Body of pancreas (tissue), 4 donors: ENCODE results near the gene PLCD4. TPM values are rescaled to one million over a fixed set of nuclear protein-coding genes. Genes with fewer than 3 reads are reported as not detected.

Source experiments
- ATAC-seq: fragments of 150-250 bp; one replicate; pipeline ENCODE4 v1.9.1; 2016
- DNase-seq, 4 donors: peaks; one replicate each; pipeline ENCODE4 v3.0.0-alpha.2; 2019
- H3K27ac ChIP-seq, 4 donors: fragments of 200-600 bp; sonication (generic); 1 replicate in 3 of 4; 2 replicates in 1 of 4; pipeline versions ENCODE4 v1.5.1 to v1.6.1; 2016 to 2019; ENCODE audit warnings: mild to moderate bottlenecking in 1 of 4, mixed read lengths in 1 of 4, moderate library complexity in 1 of 4
- H3K27me3 ChIP-seq, 2 donors: fragments of 200-600 bp; sonication (generic); one replicate each; pipeline ENCODE4 v1.6.0; 2016; ENCODE audit warnings: mild to moderate bottlenecking in 1 of 2
- H3K36me3 ChIP-seq, 2 donors: fragments of 200-600 bp; sonication (generic); replicated peaks in 1 of 2; 2 replicates each; pipeline ENCODE4 v1.5.1; 2016; ENCODE audit warnings: low read depth in 2 of 2; ENCODE audit not compliant: insufficient read depth in 1 of 2
- H3K4me1 ChIP-seq: fragments of 200-600 bp; sonication (generic); one replicate; pipeline ENCODE4 v1.6.0; 2016
- H3K4me3 ChIP-seq, 2 donors: fragments of 200-600 bp; sonication (generic); 1 replicate in 1 of 2; 2 replicates in 1 of 2; pipeline ENCODE4 v1.5.1; 2016 to 2019
- H3K9me3 ChIP-seq, 3 donors: fragments of 200-600 bp; sonication (generic); 1 replicate in 2 of 3; 2 replicates in 1 of 3; pipeline ENCODE4 v1.5.1; 2016
- CTCF ChIP-seq, 7 experiments: fragments of 450-650 bp in 4 of 7; fragments of 200-600 bp in 3 of 7; sonication (generic) in 3 of 7; IDR thresholded peaks; one replicate each; pipeline ENCODE4 v1.5.1; 2016 to 2019; ENCODE audit warnings: antibody characterized with exemption in 7 of 7
- POLR2A ChIP-seq, 3 donors: fragments of 450-650 bp; IDR thresholded peaks; one replicate each; pipeline ENCODE4 v1.6.1; 2016; ENCODE audit warnings: antibody characterized with exemption in 3 of 3, mild to moderate bottlenecking in 2 of 3
- WGBS, 2 donors: methylation state at CpG; one replicate each; pipeline ENCODE4 v1.1.5; 2017; 5-methylcytosine and 5-hydroxymethylcytosine counted together
- intact Hi-C: fragments of 100-400 bp; cut with DNase I; formaldehyde crosslinking; loops from one replicate; pipeline ENCODE4 v1.15.1; 2023
- total RNA-seq, 2 donors: library from RNA; depleted of rRNA; stranded (reverse); fragments of >200 nt; gene quantifications; one replicate each; pipeline ENCODE4 v1.1.0, GENCODE V29; 2016

The PLCD4 gene
- total RNA-seq, 2 donors from 2014 or later, result 0.52 TPM; not detected in 1

- no peak for DNase-seq
- no peaks in the 10 kb centered on the region for H3K9me3 ChIP-seq
- H3K27ac ChIP-seq, result peak overlapping the region; percentile 82 to 96 (median 90)
- H3K4me3 ChIP-seq, result peak overlapping the region; percentile 33 to 61
- peaks cover 0 to 2% of the 10 kb centered on the region in 2 donors for H3K36me3 ChIP-seq
- TF ChIP-seq POLR2A (IDR thresholded peaks at IDR 0.05) (no peak), CTCF (IDR thresholded peaks at IDR 0.05) (no peak)
- ATAC-seq, result peak; percentile 45
- WGBS, 2 donors, result 0% methylated on average over 16 to 19 of the region's 19 CpGs
- peaks cover 28% of the 10 kb centered on the region for H3K4me1 ChIP-seq
- intact Hi-C loops, result no loop called here
- no peaks in the 10 kb centered on the region for H3K27me3 ChIP-seq
These were observed 39.9 kb upstream of the PLCD4 start for GRCh38 chr2:218567797-218568189.

- no peaks in the 10 kb centered on the region for H3K27me3 ChIP-seq
- TF ChIP-seq CTCF (IDR thresholded peaks at IDR 0.05) (peak in 4 of 7 experiments; percentile 5 to 32 (median 24)), POLR2A (IDR thresholded peaks at IDR 0.05) (peak; percentile 53 to 79 (median 69))
- WGBS, 2 donors, result 0% methylated on average over 6 to 74 of the region's 77 CpGs
- H3K9me3 ChIP-seq, result no peaks in the 10 kb centered on the region
- intact Hi-C loops, result no loop called here
- H3K4me1 ChIP-seq, result peaks cover 28% of the 10 kb centered on the region
- ATAC-seq, result peak; percentile 95
- peak within 1 kb of the TSS; percentile 61 to 70 for H3K4me3 ChIP-seq
- peaks cover 0 to 2% of the 10 kb centered on the region in 2 donors for H3K36me3 ChIP-seq
- peak within 1 kb of the TSS; percentile 82 to 96 (median 90) for H3K27ac ChIP-seq
- peak; percentile 100 for DNase-seq
These were observed 39.3 kb upstream of the PLCD4 start, which contains the start of the genes CNOT9 and USP37 for GRCh38 chr2:218568190-218569037. Gene CNOT9, plus strand, starts transcription at chr2:218568839. Its CDS starts 116 bp downstream, at chr2:218568955. Gene USP37, minus strand, starts transcription at chr2:218568351. Its CDS starts 9,698 bp downstream, at chr2:218558653.

- peak overlapping the region; percentile 82 to 96 (median 90) for H3K27ac ChIP-seq
- peaks cover 0 to 2% of the 10 kb centered on the region in 2 donors for H3K36me3 ChIP-seq
- peak overlapping the region; percentile 54 to 70 for H3K4me3 ChIP-seq
- H3K4me1 ChIP-seq, result peaks cover 28% of the 10 kb centered on the region
- ATAC-seq, result peak; percentile 25
- TF ChIP-seq POLR2A (IDR thresholded peaks at IDR 0.05) (peak in 2 of 3 donors; percentile 36 to 54), CTCF (IDR thresholded peaks at IDR 0.05) (no peak)
- intact Hi-C loops, result no loop called here
- peak; percentile 43 to 61 (median 50) for DNase-seq
- no peaks in the 10 kb centered on the region for H3K9me3 ChIP-seq
- H3K27me3 ChIP-seq, result no peaks in the 10 kb centered on the region
- WGBS, 2 donors, result 0% methylated on average over 8 to 31 of the region's 31 CpGs
These were observed 38.7 kb upstream of the PLCD4 start for GRCh38 chr2:218569038-218569431.

- ATAC-seq, result no peak
- 5 to 6% methylated on average over 10 of the region's 10 CpGs for WGBS, 2 donors
- TF ChIP-seq CTCF (IDR thresholded peaks at IDR 0.05) (no peak), POLR2A (IDR thresholded peaks at IDR 0.05) (peak in 1 of 3 donors; percentile 2)
- Histone ChIP-seq H3K27ac (peak overlapping the region; percentile 48 to 96 (median 88)), H3K36me3 (peaks cover 0 to 2% of the 10 kb centered on the region in 2 donors), H3K9me3 (no peaks in the 10 kb centered on the region), H3K27me3 (no peaks in the 10 kb centered on the region), H3K4me3 (peak overlapping the region; percentile 54 to 70), H3K4me1 (peaks cover 28% of the 10 kb centered on the region)
- intact Hi-C loops, result no loop called here
- DNase-seq, result peak in 3 of 4 donors; percentile 16 to 41 (median 37)
These were observed 37.8 kb upstream of the PLCD4 start for GRCh38 chr2:218569661-218570500.
